Activated CD4-positive, alpha-beta T cell treated with anti-CD3 and anti-CD28 coated beads for 48 hours (primary cell): ENCODE measurements around the gene CNOT2.
A peak's percentile ranks its signal among the peaks of the same experiment; 100 is the strongest.

Experiments used
- DNase-seq: peaks from one replicate; pipeline ENCODE4 v3.0.0-alpha.2; 2020

Gene CNOT2

DNA sequence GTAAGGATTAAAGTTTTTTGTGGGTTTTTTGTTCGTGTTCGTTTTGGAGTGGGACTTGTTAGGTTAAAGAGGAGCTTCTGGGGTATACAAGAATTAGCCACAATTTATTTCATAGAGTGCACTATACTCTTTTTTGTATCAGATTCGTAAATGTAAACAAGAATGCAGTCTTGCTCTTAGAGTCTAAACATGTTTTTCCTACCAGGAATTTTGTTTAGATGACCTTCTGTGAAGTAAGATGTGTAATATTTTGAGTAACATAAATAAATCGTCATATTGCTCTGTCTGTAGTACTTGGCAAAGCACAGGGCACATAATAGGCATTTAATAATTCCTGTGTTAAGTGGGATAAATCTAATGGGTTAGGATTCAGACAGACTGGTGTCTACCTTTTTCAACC, 9.6 kb downstream of the CNOT2 start:
- no peak for DNase-seq

DNA sequence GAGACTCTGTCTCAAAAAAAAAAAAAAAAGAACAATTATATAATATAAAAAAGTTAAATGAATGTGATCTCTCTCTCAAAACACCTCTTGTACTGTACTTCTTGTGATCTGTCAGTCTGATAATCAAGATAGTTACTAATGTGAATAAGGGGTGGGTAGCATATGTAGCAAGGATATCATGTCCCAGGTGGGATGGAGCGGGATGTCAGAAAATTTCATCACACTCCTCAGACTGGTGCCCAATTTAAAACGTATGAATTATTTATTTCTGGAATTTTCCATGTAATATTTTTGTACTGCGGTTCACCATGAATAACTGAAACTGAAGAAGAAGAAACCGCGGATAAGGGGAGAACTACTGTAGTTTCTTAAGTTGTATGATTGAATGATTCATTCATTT, 11.0 kb downstream of the CNOT2 start:
- no peak for DNase-seq

DNA sequence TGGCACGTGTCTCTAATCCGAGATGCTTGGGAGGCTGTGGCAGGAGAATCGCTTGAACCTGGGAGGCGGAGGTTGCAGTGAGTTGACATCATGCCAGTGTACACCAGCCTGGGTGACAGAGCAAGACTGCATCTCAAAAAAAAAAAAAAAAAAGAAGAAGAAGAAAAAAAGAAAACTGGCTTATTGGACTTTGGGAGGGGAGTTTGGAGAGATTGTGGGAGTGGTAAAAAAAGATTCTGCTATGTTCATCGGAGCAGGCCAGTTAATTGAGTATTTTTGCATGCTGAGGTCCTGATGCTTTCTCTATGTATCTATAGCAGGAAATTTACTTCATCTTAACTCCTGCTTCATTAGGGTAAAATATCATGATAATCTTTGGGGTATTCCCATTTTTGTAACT, 11.6 kb downstream of the CNOT2 start:
- no peak for DNase-seq

DNA sequence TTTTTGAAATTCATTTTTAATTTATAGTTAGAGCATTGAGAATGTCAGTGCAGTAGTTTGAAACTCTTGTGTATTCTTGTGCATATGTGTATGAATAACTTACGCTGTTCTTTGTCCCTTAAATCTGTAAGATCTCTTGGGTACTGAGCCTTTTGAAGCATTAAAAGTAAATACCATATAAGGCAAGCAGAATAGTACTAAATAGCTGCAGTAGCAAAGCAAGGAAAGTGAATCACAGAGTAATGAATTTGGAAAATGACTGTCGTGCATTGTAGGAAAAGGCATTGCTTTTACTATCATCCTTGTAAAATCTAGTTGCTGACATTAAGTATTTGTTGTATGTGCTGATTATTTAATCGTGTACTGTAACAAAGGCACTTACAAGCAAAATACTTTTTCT, 12.1 kb downstream of the CNOT2 start:
- no peak for DNase-seq

DNA sequence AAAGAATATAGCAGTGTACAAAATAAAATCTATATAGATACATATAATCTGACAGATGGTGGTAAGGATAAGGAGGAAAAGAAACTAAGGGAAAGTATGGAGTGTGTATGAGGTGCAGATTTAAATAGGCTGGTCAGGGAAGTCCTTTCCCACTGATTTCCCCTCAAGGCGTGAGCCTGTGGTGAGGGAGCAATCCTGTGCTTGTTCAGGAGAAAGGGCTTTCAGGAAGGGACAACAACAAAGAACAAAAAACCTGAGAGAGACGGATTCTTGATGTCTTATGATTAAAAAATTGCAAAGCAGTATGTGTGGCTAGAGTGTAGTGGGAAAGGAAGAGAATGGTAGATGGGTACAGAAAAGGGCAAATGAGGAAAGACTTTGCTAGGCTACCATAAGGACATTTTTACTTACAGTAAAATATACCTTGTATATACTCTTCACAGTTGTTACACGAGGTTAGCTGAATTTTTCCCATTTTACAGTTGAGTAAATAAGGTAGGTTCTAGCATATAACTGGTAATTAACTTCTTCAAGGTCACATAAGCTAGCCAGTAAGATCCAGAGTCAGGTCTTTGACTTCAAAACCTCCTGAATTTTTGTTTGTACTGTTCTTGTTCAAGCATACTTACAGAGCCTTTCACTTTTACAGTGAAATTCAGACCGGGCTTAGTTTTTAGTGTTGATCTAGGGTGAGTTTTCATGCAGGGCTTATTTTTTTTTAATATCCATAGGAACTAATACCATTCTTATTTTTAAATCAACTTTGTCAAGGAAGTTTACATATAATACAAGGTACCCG, 15.6 kb downstream of the CNOT2 start:
- no peak for DNase-seq

DNA sequence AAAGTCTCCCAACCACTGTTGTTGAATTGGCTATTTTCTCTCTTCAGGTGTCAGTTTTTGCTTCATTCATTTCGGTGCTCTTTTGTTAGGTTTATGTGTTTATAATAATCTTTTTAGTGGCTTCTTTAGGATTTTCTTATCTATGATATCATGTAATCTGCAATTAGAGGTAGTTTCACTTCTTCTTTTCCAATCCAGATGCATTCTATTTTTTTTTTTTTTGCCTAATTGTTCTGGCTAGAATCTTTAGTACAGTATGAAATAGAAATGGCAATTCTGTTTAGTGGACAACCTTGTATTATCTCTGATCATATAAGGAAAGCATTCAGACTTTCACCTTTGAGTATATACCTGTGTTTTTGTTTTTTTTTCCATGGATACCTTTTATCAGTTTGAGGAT, 17.4 kb downstream of the CNOT2 start:
- DNase-seq, result no peak

DNA sequence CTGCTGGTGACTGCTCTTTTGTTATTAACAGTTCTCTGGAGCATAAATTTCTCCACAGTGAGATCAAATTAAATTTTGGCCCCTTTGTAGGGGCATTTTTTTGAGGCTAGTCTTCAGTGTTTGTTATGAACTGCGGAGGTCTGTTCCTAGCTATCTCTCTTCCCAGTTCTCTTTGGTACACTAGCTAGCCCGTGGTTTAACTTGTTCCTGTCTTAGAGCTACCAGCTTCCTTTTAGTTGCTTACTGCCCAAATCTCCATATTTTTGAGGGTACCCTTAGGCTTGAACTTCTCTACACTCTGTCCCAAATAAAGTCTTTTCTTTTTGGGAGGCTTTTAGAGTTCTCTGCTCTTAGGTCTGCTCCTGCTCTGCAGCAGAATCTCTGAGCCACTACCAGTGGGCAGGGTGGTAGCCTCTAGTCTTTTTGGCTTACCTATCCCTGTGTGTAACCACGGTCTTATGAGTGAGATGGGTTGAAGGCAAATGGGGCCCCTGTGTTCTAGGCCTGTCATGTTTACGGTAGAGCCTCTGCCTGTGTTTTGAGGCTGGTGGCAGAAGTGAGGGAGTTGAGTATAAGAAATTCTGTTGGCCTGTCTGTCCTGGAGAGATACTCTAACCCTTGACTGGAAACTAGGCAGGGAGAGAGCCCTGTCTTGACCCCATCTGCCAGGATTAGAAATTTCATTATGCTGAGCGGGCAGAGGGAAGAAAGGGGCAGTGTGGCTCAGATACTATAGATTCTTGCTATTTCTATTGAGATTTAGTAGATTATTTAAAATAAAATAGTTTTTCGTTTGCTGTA, 21.0 kb downstream of the CNOT2 start:
- no peak for DNase-seq

DNA sequence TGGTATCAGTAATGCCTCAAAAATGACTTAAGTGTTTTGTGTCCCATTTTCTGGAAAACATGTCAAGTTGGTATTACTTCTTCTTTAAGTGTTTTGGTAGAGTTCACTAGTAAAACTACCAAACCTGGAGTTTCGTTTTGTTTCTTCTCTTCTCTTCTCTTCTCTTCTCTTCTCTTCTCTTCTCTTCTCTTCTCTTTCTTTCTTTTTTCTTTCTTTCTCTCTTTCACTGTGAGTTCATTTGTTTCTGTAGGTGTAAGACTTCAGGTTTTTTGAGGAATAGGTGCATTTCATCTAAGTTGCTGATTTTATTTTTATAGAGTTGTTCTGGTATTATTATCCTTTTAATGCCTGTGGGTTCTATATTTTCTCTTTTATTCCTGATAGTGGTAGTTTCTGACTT, 21.9 kb downstream of the CNOT2 start:
- DNase-seq, result no peak

DNA sequence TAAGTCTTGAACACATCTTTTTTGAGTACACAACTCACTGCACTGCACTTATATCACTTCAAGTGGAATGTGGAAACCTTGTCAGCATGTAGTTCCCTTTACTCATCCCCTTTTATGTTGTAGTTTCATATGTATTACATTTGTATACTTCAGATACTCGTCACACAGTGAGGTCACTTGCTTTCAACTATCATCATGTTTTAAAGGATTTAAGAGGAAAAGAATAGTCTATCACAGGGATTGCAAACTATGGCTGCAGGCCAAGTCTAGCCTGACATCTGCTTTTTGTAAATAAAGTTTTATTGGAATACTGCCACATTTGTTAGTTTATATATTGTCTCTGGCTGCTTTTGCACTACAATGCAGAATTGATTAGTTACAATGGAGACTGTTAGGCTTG, 24.3 kb downstream of the CNOT2 start:
- no peak for DNase-seq

DNA sequence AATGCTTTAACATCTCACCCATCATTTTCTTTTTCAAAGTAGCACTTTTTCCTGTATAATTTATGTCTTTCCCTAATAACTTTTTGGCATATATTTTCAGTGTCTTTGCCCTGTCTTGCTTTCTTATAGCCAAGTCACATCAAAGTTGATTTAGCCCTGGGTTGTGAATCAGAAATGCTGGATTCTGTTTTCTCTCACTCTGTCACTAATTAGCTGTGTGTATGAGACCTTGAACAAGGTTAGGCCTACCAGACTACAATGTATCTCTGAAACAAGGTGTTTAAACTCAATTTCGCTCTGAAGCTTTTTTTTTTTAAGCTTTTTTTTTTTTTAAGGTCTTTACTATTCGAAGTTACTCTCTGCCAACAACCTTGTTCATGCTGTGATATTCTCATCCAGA, 25.7 kb downstream of the CNOT2 start:
- no peak for DNase-seq

DNA sequence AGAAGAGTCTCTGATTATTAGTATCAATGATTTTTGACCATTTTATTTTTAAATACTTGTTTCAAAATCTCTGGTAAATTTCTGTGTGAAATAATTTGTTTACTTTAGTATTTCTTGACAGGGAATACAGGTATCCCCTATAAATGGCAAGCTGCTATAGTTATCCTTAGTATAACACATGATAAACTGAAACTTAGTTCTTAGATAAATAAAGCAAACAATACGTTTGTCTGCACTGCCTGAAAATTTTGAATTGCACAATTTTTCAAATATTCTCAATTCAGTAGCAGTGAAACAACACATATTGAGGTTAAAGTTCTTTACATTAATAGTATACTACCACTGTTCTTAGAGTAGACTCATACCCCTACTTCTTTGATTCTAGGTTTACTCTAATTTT, 26.9 kb downstream of the CNOT2 start:
- no peak for DNase-seq

DNA sequence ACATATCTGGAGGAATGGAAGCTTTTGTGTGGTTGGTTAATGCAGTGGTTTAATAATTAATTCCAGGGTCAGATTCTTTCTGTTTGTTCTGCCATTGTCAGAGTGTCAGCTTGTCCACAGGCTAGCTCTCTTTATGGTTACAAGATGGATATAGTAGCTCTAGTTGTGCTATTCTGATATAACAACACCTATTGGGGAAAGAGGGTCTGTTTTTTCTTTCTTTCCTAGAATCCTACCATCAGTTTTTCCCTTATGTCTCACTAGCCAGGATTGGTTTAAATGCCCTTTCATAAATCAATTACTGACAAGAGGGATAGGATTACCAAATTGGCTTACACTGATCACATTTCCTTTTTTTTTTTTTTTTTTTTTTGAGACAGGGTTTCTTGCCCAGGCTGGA, 27.8 kb downstream of the CNOT2 start:
- no peak for DNase-seq

DNA sequence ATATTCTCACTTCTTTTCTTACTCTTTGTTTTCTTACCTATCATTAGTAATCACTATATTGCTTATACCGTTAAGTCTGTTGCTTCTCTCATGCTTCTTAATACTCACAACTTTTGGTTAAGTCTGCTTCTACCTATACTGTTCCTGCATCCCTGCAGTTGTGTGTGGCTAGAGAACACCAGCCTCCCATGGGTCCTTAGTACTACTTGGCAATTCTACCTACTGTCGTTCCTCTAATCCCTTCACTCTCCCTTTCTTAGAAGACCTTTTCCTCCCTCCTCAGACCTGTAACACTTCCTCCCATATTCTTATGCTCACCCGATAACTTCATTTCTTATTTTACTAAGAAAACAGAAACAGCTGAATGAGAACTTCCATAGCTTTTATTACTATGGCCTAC, 29.3 kb downstream of the CNOT2 start:
- no peak for DNase-seq

DNA sequence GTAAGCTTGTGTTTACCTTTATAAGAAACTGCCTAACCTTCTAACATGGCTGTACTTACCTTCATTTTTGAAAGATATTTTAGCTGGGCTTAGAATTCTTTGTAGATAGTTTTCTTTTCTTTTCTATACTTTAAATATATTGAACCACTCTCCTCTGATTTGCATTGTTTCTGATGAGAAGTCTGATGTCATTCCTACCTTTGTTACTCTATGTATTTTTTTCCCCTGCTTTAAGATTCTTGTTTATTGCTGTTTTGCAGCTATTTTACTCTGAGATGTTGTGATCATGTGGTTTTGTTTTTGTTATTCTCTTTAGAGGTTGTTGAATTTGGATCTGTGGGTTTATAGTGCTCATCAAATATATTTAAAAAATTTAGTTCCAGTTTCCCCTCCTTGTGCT, 31.8 kb downstream of the CNOT2 start:
- no peak for DNase-seq

DNA sequence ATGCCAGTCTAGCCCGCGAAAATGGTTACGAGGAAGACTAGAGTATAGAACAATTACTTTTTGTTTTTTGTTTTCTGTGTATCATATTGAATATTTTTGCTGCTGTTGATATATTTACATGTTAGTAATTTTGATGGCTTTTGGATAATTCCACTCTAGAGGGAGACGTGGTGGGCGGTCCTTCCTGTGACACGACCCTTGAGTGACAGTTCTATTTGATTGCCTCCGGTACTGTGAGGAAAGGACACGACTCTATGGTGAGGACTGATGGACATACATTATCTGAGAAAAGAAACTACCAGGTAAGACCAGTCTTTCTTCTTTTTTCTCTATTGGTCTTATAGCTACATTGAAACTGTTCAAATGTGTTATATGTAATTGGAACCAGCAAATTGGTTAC, 34.7 kb downstream of the CNOT2 start:
- no peak for DNase-seq

DNA sequence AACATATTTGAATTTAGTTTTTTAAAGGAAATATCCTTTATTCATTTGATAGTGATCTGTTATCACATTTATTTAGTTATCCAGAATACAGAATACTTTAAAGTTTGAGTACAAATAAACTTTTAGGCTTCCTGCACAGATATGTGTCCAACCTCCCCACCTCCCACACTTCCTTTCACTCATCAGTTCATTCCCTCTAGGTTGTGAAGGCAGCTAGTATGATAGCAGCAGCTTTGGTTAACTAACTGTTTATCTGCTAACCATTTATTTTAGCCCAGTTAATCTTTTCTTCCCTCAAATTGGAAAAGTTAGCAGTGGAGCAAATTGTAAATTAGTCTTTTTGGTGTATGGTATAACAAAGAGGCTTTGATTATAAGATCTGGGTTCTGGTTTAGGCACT, 35.7 kb downstream of the CNOT2 start:
- no peak for DNase-seq

DNA sequence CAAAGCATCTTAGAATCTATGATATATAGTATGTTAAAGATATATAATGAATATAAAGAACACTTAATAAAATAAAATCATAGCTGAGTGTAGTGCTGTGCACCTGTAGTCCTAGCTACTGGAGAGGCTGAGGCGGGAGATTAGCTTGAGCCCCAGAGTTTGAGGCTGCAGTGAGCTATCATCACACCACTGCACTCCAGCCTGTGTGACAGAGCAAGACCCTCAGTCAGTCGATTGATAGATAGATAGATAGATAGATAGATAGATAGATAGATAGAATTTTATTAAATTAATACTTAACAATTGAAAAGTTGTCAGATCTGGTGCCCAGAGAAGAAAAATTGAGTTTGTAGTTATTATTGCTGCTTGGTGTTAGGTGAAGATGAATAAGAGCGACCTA, 40.0 kb downstream of the CNOT2 start:
- no peak for DNase-seq

DNA sequence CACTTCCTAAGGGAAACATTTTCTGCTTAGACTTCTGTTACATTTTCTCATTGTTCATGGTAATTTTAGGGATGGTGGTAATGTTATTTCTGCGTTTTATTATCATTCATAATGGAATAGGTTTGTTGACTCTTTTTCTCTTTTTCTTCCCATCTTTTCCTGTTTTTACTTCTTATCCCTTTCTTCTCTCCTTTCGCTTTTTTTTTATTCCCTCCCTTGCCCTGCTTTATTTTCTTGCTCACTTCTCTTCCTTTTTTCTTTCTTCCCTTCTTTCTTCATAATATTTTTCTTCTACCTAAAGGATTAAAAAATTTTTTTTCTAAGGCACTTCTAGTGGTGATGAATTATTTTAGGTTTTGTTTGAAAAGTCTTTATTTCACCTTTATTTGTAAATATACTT, 45.6 kb downstream of the CNOT2 start:
- no peak for DNase-seq

DNA sequence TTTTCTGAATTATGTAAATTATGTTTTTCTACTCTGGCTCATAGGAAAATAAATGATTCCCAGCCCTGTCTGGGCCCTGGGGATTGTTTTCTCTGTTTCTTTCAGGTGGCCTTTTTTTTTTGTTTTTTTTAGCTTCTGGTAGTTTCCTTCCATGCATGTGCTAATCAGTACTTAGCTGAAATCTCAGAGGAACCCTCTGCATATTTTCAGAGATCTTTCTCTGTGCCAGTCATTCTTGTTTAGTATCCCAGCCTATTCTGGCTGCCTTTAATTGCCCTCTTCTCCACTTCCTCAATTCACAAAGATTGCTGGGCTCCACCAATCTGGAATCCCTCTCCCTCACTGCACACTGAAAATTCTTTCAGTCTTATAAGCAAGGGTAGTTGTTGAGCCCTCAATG, 46.9 kb downstream of the CNOT2 start:
- DNase-seq, result no peak

DNA sequence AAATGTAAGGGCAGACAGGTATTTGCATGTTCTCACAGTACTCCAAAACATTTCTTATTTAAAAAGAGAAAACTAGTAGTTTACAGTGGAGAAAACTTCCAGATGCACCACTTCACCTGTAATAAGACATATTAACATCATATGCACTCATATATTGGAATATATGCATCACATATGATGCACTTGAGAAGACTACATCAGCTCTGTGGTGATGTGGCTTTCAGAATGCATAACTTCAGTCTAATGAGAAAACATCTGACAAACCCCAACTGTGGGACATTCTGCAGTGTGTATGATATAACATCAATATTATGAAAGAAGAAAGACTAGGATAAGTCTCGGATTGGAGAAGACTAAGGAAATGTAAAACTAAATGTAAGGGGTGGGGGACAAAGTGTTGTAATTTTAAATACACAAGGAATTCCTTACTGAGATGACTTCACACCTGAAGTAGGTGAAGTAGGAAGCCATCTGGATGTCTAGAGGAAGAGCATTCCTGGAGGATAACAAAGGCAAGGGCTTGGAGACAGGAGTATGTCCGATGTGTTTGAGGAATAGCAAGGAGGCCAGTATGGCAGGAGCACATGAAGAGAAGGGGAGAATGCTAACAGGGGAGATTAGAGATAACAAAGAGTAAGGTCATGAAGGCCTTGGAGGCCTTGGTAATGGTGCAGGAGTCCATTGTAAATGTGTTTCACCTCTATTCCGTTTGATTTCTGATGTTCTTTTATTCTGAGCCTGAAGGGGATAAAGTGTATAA, 49.0 kb downstream of the CNOT2 start:
- DNase-seq, result no peak

DNA sequence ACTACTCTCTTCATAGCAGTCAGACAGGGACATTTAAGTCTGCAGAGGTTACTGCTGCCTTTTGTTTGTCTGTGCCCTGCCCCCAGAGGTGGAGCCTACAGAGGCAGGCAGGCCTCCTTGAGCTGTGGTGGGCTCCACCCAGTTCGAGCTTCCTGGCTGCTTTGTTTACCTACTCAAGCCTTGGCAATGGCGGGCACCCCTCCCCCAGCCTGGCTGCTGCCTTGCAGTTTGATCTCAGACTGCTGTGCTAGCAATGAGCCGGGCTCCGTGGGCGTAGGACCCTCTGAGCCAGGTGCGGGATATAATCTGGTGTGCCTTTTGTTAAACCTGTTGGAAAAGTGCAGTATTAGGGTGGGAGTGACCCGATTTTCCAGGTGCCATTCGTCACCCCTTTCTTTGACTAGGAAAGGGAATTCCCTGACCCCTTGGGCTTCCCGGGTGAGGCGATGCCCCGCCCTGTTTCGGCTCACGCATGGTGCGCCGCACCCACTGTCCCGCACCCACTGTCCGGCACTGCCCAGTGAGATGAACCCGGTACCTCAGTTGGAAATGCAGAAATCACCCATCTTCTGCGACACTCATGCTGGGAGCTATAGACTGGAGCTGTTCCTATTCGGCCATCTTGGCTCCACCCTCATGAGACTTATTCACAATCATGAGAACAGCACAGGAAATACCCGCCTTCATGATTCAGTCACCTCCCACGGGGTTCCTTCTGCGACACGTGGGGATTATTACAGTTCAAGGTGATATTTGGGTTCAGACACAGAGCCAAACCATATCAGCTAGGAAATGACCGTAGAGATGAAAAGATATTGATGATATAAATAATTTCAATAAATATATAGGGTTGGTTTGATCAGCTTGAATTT, 61.7 kb downstream of the CNOT2 start:
- DNase-seq, result peak; percentile 57

DNA sequence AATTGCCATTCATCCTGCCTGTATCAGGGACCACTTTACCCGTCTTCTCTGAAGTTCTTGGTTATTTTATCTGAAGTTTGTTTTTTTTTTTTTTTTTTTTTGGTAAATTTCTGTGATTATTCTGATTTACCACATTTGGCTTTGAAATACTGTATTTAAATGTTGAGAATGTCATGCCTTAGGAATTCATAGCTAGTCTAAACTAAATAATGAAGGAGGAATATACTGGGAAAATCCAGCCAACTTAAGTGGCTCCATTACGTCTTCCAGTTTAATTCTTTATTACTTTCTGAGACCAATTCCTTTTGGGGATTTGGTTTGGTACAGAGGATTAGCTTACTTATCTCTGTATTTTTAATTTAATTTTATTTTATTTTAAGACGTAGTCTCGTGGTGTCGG, 62.6 kb downstream of the CNOT2 start:
- no peak for DNase-seq

DNA sequence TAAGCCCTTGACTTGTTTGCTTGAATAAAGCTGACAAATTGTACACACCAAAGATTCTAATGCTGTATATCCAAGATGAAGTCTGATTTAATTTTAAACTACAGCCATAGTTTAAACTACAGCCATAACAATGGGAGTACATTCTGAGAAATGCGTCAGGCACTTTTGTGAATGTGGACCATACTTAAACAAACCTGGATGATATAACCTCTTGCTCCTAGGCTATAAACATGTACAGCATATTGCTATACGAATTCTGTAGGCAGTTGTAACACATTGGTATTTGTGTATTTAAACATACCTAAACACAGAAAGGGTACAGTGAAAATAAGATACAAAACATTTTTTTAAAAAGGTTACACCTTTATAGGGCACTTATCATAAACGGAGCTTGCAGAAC, 63.4 kb downstream of the CNOT2 start:
- DNase-seq, result no peak
